Liver (tissue), 9 donors: Measurements from ENCODE around the gene ACTL10. TPM values are rescaled to one million over a fixed set of nuclear protein-coding genes. Genes with fewer than 3 reads are reported as not detected.

Experiments used
- DNase-seq: peaks from one replicate; pipeline ENCODE4 v3.0.0-alpha.2; 2017; ENCODE audit warnings: low spot score
- H3K27ac ChIP-seq, 2 donors: one replicate each; pipeline ENCODE4 v1.7.0; 2013; ENCODE audit warnings: inconsistent platforms in 2 of 2, low read length in 2 of 2, control low read depth in 1 of 2, low read depth in 1 of 2, mild to moderate bottlenecking in 1 of 2
- H3K27me3 ChIP-seq, 4 donors: one replicate each; pipeline versions ENCODE4 v1.6.1 to v1.7.0; 2013; ENCODE audit warnings: low read length in 3 of 4, inconsistent platforms in 1 of 4, mild to moderate bottlenecking in 1 of 4, moderate library complexity in 1 of 4; ENCODE audit not compliant: control insufficient read depth in 4 of 4, insufficient read depth in 4 of 4
- H3K36me3 ChIP-seq, 4 donors: one replicate each; pipeline versions ENCODE4 v1.6.1 to v1.7.0; 2013; ENCODE audit warnings: low read length in 3 of 4, mild to moderate bottlenecking in 3 of 4, low read depth in 1 of 4, moderate library complexity in 1 of 4; ENCODE audit not compliant: control insufficient read depth in 4 of 4, insufficient read depth in 3 of 4
- H3K4me1 ChIP-seq, 4 donors: one replicate each; pipeline versions ENCODE4 v1.6.1 to v1.7.0; 2013; ENCODE audit warnings: low read length in 3 of 4, mild to moderate bottlenecking in 3 of 4, moderate library complexity in 1 of 4; ENCODE audit not compliant: control insufficient read depth in 4 of 4, insufficient read depth in 4 of 4
- H3K4me3 ChIP-seq, 3 donors: one replicate each; pipeline versions ENCODE4 v1.6.1 to v1.7.0; 2013; ENCODE audit warnings: low read length in 3 of 3, control low read depth in 1 of 3, low read depth in 1 of 3, mild to moderate bottlenecking in 1 of 3
- H3K9ac ChIP-seq, 2 donors: one replicate each; pipeline ENCODE4 v1.7.0; 2013; ENCODE audit warnings: low read length in 2 of 2, mild to moderate bottlenecking in 2 of 2, moderate library complexity in 2 of 2, control low read depth in 1 of 2, low read depth in 1 of 2
- H3K9me3 ChIP-seq, 4 donors: one replicate each; pipeline versions ENCODE4 v1.6.1 to v1.7.0; 2013; ENCODE audit warnings: low read length in 3 of 4; ENCODE audit not compliant: control insufficient read depth in 4 of 4
- CTCF ChIP-seq: fragments of 150-350 bp; IDR thresholded peaks from 2 replicates; pipeline ENCODE4 v1.5.1; 2017; ENCODE audit warnings: improper control_type of control experiment, low read depth, low read length; ENCODE audit not compliant: missing input control
- FOXA2 ChIP-seq: IDR thresholded peaks from 2 replicates; pipeline ENCODE4 v1.6.1; 2016; ENCODE audit warnings: antibody characterized with exemption
- GABPA ChIP-seq, 2 donors: IDR thresholded peaks in 1 of 2; conservative IDR thresholded peaks in 1 of 2; 2 replicates each; pipeline ENCODE4 v1.6.1; 2016; ENCODE audit warnings: antibody characterized with exemption in 2 of 2, mild to moderate bottlenecking in 1 of 2, moderate library complexity in 1 of 2
- HNF4A ChIP-seq, 2 donors: conservative IDR thresholded peaks; 2 replicates each; pipeline ENCODE4 v1.6.1; 2016; ENCODE audit warnings: antibody characterized with exemption in 2 of 2, mild to moderate bottlenecking in 2 of 2
- HNF4G ChIP-seq: IDR thresholded peaks from 2 replicates; pipeline ENCODE4 v1.6.1; 2016; ENCODE audit warnings: antibody characterized with exemption
- JUND ChIP-seq, 2 donors: IDR thresholded peaks; 2 replicates each; pipeline ENCODE4 v1.6.1; 2016; ENCODE audit warnings: antibody characterized with exemption in 2 of 2
- MAX ChIP-seq: IDR thresholded peaks from 2 replicates; pipeline ENCODE4 v1.6.1; 2016; ENCODE audit warnings: antibody characterized with exemption
- REST ChIP-seq: IDR thresholded peaks from 2 replicates; pipeline ENCODE4 v1.6.1; 2016; ENCODE audit warnings: antibody characterized with exemption, mild to moderate bottlenecking
- YY1 ChIP-seq: IDR thresholded peaks from 2 replicates; pipeline ENCODE4 v1.6.1; 2016; ENCODE audit warnings: antibody characterized with exemption, mild to moderate bottlenecking
- ZBTB33 ChIP-seq: IDR thresholded peaks from 2 replicates; pipeline ENCODE4 v1.6.1; 2016; ENCODE audit warnings: antibody characterized with exemption
- WGBS: extraction: QIAGEN DNeasy Blood & Tissue Kit; methylation state at CpG from one replicate; pipeline ENCODE4 v1.1.7; 2013; 5-methylcytosine and 5-hydroxymethylcytosine counted together
- polyA plus RNA-seq, 2 donors: library from polyadenylated mRNA; stranded (reverse) in 1 of 2; unstranded in 1 of 2; fragments of 200-250 nt in 1 of 2; fragments of >200 nt in 1 of 2; fragmentation: Nextera tagmentation in 1 of 2; extraction: Ambion mirVana in 1 of 2; gene quantifications; one replicate each; pipeline versions ENCODE4 v1.2.1 to v1.2.3, GENCODE V29; 2013 to 2015
- total RNA-seq, 2 donors: library from RNA; depleted of rRNA; stranded (reverse); fragments of >200 nt; gene quantifications; one replicate each; pipeline ENCODE4 v1.2.3, GENCODE V29; 2014
- donor health status: healthy.
- donor health status: healthy.
- donor health status: healthy.
- donor health status: healthy.
- donor health status: healthy.

The ACTL10 gene
- total and polyA plus RNA-seq, 4 donors: 0.10 to 0.50 (median 0.35) TPM

GRCh38 chr20:33644313-33645071, 22.3 kb upstream of the ACTL10 start:
- Histone ChIP-seq H3K27ac (no peak overlapping the region), H3K36me3 (peaks cover 6 to 36% (median 26%) of the 10 kb centered on the region in 4 donors), H3K9me3 (no peaks in the 10 kb centered on the region), H3K27me3 (no peaks in the 10 kb centered on the region), H3K4me1 (peaks cover 0 to 28% (median 21%) of the 10 kb centered on the region in 4 donors), H3K9ac (no peak overlapping the region), H3K4me3 (no peak overlapping the region)
- no peak for DNase-seq
- TF ChIP-seq REST (no peak), ZBTB33 (no peak), HNF4A (conservative IDR thresholded peaks at IDR 0.05) (no peak)
- 94% methylated on average over 28 of the region's 28 CpGs for WGBS

- TF ChIP-seq HNF4G: no peak
- no peak for TF ChIP-seq CTCF
- no peak for TF ChIP-seq GABPA (IDR thresholded peaks at IDR 0.05 in 1 of 2, conservative IDR thresholded peaks at IDR 0.05 in 1 of 2)
- TF ChIP-seq JUND (IDR thresholded peaks at IDR 0.05): no peak
- no peak for TF ChIP-seq FOXA2
- no peak for TF ChIP-seq MAX
- TF ChIP-seq YY1: no peak
- Histone ChIP-seq H3K36me3 (peaks cover 6 to 31% (median 23%) of the 10 kb centered on the region in 4 donors), H3K27ac (no peak overlapping the region), H3K9me3 (no peaks in the 10 kb centered on the region), H3K4me1 (peaks cover 0 to 28% (median 21%) of the 10 kb centered on the region in 4 donors), H3K9ac (no peak overlapping the region), H3K4me3 (no peak overlapping the region), H3K27me3 (no peaks in the 10 kb centered on the region)
- no peak for DNase-seq
- 53% methylated on average over 4 of the region's 4 CpGs for WGBS
These were observed 21.7 kb upstream of the ACTL10 start for GRCh38 chr20:33645072-33645358.
